Activated CD4-positive, alpha-beta T cell treated with anti-CD3 and anti-CD28 coated beads, Interleukin-2, amount 10 ng/mL, durations not matched to agents 7 days and 5 days (primary cell): ENCODE results near the gene NDUFB10. TPM values are rescaled to one million over a fixed set of nuclear protein-coding genes. Genes with fewer than 3 reads are reported as not detected.

Experiments
- CTCF ChIA-PET: fragments of 350-600 bp; sonication (Branson Sonifier 250); formaldehyde crosslinking; loops from one replicate; lab custom pipeline; 2021; ENCODE audit warnings: antibody characterized with exemption; lab: Charles Lee
- POLR2A ChIA-PET: fragments of 350-600 bp; sonication (Branson Sonifier 250); formaldehyde crosslinking; loops from one replicate; lab custom pipeline; 2021; ENCODE audit warnings: antibody characterized with exemption; lab: Charles Lee
- DNase-seq: peaks from one replicate; pipeline ENCODE4 v3.0.0-alpha.2; 2020
- H3K27ac Mint-ChIP-seq: one replicate; pipeline ENCODE4 v1.8.0; 2021; ENCODE audit warnings: mild to moderate bottlenecking, moderate library complexity, mixed read lengths
- H3K27me3 Mint-ChIP-seq: one replicate; pipeline ENCODE4 v1.8.0; 2021; ENCODE audit warnings: mixed read lengths
- H3K36me3 Mint-ChIP-seq: one replicate; pipeline ENCODE4 v1.8.0; 2021; ENCODE audit warnings: low read depth, mixed read lengths
- H3K4me1 Mint-ChIP-seq: one replicate; pipeline ENCODE4 v1.8.0; 2021; ENCODE audit warnings: mixed read lengths
- H3K4me3 Mint-ChIP-seq: one replicate; pipeline ENCODE4 v1.8.0; 2021; ENCODE audit warnings: mild to moderate bottlenecking, moderate library complexity, mixed read lengths
- H3K9me3 Mint-ChIP-seq: one replicate; pipeline ENCODE4 v1.8.0; 2021; ENCODE audit warnings: mixed read lengths
- total RNA-seq, 2 experiments: library from RNA; stranded (reverse); gene quantifications; one replicate each; pipeline ENCODE4 v1.2.3, GENCODE V29; 2021

NDUFB10 gene
- total RNA-seq, 2 experiments from 2014 or later: 103 to 125 TPM

DNA sequence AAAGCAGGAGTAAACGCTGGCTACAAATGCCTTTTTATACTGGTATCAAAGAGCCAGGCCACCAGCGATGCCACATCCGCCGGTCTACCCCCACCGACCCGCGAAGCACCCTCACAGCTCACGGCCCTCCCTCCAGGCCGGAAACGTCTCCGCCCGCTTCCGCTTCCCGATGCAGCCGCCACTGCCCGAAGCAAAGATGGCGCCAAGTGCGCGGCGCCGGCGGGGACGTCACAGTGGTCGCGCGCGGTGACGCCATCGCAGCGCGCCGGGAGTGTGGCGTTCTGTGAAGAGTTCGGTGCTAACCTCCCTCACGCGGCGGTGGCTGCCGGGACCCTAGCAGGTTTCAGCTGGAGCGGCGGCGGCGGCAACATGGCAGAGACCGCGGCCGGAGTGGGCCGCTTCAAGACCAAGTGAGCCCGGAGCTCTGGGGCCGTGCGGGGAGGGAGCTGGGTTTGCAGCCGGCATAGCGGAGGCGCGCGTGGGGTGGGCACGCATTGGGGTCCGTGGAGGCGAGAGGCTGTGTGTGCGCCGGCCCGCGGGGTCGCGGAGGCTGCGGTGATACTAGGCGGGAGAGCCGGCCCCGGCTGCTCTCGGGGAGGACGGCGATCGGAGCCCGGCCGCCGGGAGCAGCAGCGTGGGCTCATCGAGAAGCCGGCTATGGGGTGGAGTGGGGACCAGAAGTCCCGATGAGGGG, 12.6 kb downstream of the NDUFB10 start, which contains the start of gene TBL3:
Gene TBL3 (plus strand): TSS at position 258 of the 694 bp plus-strand sequence. CDS start 112 bp downstream, at position 370.
- Mint-ChIP-seq H3K27ac (peak within 1 kb of the TSS; percentile 99), H3K4me1 (peaks cover 21% of the 10 kb centered on the region), H3K4me3 (peak within 1 kb of the TSS; percentile 91), H3K9me3 (no peaks in the 10 kb centered on the region), H3K36me3 (peaks cover 7% of the 10 kb centered on the region), H3K27me3 (no peaks in the 10 kb centered on the region)
- CTCF ChIA-PET: interaction anchor here (0.8 to 1.6 kb wide), 3 partner anchors 9 to 32 kb away, joined by 3 to 5 read pairs (median 5); partner anchors contain the start of gene NOXO1
- POLR2A ChIA-PET: interaction anchor here (1.1 kb wide), 1 partner anchor 184 kb away, joined by 6 read pairs; the partner anchor contains the start of gene TRAF7
- DNase-seq: peak; percentile 96

DNA sequence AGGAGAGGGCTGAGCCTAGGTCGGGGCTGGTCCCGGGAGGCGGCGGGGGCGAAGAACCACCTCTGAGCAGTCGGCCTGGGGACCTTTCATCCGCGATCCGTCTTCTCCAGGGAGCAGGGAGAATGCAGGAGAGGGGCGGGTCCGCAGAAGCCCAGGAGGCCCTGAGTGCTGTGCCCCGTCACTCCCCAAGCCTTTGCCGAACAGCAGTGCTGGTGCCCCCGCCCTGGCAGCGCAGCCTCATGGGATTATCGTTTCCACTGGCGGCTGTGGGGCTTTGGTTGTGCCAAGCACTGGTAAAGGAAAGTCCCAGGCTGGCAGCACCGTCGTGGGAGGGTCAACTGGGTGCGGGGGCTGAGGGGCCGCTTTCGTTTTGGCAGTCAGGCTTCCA, 13.1 kb downstream of the NDUFB10 start:
- CTCF ChIA-PET: no interaction called here
- Mint-ChIP-seq H3K36me3 (peaks cover 7% of the 10 kb centered on the region), H3K27ac (peak overlapping the region; percentile 99), H3K4me3 (peak overlapping the region; percentile 91), H3K4me1 (peaks cover 21% of the 10 kb centered on the region), H3K9me3 (no peaks in the 10 kb centered on the region), H3K27me3 (no peaks in the 10 kb centered on the region)
- DNase-seq: no peak
- POLR2A ChIA-PET: no interaction called here

DNA sequence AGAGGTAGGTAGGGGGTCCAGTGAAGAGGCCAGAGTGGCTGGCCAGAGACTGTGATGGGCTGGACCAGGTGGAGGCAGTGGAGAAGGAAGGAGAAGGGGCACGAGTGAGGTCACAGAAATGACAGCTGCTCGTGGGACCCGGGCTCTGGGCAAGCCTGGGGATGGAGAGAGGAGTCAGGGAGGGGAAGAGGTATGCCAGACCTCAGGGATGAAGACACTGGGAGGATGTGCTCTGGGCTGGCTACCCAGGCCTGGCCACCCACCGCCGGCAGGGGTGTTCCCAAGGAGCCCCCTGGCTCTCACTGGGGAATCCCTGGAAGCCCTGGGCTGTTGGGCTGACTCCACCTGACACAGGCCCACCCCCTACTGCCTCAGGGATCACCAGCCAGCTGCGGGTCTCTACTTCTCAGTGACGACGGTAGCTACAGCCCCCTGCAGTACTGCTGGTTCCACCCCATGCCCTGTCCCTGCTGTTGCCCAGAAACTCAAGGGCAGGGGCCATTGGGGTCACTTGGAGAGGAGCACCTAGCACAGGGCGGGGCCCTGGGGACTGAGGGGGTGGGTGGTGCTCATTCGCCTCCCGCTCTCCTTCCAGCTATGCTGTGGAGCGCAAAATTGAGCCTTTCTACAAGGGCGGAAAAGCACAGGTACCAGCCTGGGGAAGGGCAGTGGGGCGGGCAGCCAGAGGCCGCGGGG, 14.3 kb downstream of the NDUFB10 start:
- POLR2A ChIA-PET: no interaction called here
- Mint-ChIP-seq H3K36me3 (peaks cover 7% of the 10 kb centered on the region), H3K27ac (peak overlapping the region; percentile 62), H3K9me3 (no peaks in the 10 kb centered on the region), H3K4me1 (peaks cover 21% of the 10 kb centered on the region), H3K4me3 (peak overlapping the region; percentile 48), H3K27me3 (no peaks in the 10 kb centered on the region)
- DNase-seq: no peak
- CTCF ChIA-PET: no interaction called here

DNA sequence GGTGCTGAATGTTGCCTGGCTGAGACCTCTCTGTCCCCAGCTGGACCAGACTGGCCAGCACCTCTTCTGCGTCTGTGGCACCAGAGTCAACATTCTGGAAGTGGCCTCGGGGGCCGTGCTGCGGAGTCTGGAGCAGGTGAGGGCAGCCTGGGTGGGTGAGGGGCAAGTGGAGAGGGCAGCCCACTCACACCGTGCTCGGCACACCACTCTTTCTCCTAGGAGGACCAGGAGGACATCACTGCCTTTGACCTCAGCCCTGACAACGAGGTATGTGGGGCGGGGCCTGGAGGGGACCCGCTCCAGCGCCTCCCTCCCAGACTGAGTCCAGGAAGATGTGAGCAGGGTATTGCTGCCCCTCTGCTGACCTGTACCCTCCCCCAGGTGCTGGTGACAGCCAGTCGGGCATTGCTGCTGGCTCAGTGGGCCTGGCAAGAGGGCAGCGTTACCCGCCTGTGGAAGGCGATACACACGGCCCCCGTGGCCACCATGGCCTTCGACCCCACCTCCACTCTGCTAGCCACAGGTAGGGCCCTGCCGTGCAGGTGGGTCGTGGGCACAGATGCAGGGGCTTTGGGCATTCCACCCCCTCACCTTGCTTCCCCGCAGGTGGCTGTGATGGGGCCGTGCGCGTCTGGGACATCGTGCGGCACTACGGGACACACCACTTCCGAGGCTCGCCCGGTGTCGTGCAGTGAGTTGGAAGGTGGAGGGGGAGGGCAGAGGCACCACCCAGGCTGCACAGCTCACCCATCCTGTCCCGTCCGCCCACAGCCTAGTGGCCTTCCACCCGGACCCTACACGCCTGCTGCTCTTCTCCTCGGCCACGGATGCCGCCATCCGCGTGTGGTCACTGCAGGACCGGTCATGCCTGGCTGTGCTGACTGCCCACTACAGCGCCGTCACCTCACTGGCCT, 15.1 kb downstream of the NDUFB10 start:
- H3K27me3 Mint-ChIP-seq: no peaks in the 10 kb centered on the region
- no peak for DNase-seq
- peaks cover 8% of the 10 kb centered on the region for H3K36me3 Mint-ChIP-seq
- H3K9me3 Mint-ChIP-seq: no peaks in the 10 kb centered on the region
- H3K4me3 Mint-ChIP-seq: no peak overlapping the region
- POLR2A ChIA-PET: no interaction called here
- CTCF ChIA-PET: no interaction called here
- H3K27ac Mint-ChIP-seq: no peak overlapping the region
- H3K4me1 Mint-ChIP-seq: peaks cover 21% of the 10 kb centered on the region

DNA sequence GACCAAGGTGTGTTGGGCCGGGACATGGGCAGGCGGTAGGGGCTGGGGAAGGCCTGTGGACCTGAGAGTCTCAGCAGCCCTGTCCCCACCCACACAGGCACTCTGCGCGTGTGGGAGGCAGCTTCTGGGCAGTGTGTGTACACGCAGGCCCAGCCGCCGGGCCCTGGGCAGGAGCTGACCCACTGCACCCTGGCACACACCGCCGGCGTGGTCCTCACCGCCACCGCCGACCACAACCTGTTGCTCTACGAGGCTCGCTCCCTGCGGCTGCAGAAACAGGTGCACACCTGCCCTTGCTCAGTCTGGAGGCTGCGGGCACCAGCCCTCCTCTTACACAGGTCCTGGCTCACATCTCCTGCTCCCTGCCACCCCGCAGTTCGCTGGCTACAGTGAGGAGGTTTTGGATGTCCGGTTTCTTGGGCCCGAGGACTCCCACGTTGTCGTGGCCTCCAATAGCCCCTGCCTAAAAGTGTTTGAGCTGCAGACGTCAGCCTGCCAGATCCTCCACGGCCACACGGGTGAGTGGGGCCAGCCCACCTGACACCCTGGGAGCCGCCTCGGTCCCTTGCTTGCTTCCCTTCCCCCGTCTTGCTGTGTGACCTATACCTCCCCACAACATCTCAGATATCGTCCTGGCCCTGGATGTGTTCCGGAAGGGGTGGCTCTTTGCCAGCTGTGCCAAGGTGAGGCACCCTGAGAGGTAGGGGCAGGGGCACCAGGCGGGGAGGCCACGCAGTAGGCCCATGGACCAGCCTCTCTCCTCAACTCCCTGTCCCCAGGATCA, 16.3 kb downstream of the NDUFB10 start:
- Mint-ChIP-seq H3K4me1 (peaks cover 19% of the 10 kb centered on the region), H3K36me3 (peaks cover 9% of the 10 kb centered on the region), H3K27me3 (peaks cover 5% of the 10 kb centered on the region), H3K4me3 (no peak overlapping the region), H3K27ac (no peak overlapping the region), H3K9me3 (no peaks in the 10 kb centered on the region)
- POLR2A ChIA-PET: no interaction called here
- DNase-seq: no peak
- CTCF ChIA-PET: no interaction called here

DNA sequence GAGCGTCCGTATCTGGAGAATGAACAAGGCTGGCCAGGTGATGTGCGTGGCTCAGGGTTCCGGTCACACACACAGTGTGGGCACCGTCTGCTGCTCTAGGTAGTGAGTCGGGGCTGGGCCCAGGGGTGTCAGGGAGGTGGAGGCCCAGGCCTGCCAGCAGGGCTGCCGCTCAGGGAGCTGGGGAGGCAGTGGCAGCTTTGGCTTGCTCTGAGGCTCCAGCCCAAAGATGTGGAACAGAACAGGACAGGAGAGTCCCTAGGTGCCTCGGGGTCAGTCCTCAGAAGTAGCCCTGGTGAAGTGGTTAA, 16.8 kb downstream of the NDUFB10 start:
- Mint-ChIP-seq H3K4me3 (no peak overlapping the region), H3K27ac (no peak overlapping the region), H3K36me3 (peaks cover 9% of the 10 kb centered on the region), H3K27me3 (peaks cover 11% of the 10 kb centered on the region), H3K4me1 (peaks cover 14% of the 10 kb centered on the region), H3K9me3 (no peaks in the 10 kb centered on the region)
- ChIA-PET CTCF (no interaction called here), POLR2A (no interaction called here)
- no peak for DNase-seq

DNA sequence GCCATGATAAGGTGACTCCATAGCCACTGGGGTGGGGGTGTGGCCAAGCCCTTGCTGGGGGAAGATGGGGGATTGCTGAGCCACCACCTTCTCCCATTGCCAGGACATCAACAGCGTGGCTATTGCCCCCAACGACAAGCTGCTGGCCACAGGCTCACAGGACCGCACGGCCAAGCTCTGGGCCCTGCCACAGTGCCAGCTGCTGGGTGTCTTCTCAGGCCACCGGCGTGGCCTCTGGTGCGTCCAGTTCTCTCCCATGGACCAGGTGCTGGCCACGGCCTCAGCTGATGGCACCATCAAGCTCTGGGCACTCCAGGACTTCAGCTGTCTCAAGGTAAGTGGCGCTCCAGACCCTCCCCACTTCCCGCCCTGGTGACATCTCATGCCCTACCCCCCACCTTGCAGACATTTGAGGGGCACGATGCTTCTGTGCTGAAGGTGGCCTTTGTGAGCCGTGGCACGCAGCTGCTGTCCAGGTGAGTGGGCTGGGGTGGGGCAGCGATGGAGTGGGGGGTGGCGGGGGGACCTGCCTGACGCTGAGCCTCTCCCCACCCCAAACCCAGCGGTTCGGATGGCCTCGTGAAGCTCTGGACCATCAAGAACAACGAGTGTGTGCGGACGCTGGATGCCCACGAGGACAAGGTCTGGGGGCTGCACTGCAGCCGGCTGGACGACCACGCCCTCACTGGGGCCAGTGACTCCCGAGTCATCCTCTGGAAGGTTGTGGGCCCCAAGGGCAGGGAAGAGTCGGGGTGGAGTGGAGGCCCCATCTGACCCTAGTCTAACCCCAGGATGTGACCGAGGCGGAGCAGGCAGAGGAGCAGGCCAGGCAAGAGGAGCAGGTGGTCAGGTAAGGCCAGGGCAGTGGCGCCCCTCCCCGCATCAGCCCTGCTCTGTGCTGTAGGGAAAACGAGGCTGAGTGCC, 17.9 kb downstream of the NDUFB10 start:
- peaks cover 6% of the 10 kb centered on the region for H3K36me3 Mint-ChIP-seq
- no peak overlapping the region for H3K27ac Mint-ChIP-seq
- POLR2A ChIA-PET: no interaction called here
- H3K9me3 Mint-ChIP-seq: no peaks in the 10 kb centered on the region
- DNase-seq: no peak
- peaks cover 6% of the 10 kb centered on the region for H3K4me1 Mint-ChIP-seq
- peaks cover 21% of the 10 kb centered on the region for H3K27me3 Mint-ChIP-seq
- CTCF ChIA-PET: no interaction called here
- no peak overlapping the region for H3K4me3 Mint-ChIP-seq

DNA sequence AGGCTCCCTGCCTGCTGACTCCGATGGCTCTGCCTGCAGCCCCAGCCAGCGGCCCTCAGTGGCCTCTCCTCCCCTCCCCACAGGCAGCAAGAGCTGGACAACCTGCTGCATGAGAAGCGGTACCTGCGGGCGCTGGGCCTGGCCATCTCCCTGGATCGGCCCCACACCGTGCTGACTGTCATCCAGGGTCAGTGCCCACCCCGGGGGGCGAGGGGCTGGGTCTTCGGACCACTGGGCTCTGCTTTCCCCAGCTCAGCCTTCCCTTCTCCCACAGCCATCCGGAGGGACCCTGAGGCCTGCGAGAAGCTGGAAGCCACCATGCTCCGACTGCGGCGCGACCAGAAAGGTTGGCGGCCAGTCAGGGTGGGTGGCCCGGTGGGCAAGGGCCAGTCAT, 18.5 kb downstream of the NDUFB10 start:
- ChIA-PET POLR2A (no interaction called here), CTCF (interaction anchor here (0.8 kb wide), 1 partner anchor 13 kb away, joined by 4 read pairs; the partner anchor contains the start of gene RPS2)
- Mint-ChIP-seq H3K36me3 (peaks cover 6% of the 10 kb centered on the region), H3K4me3 (no peak overlapping the region), H3K27me3 (peaks cover 27% of the 10 kb centered on the region), H3K27ac (no peak overlapping the region), H3K4me1 (peaks cover 7% of the 10 kb centered on the region), H3K9me3 (no peaks in the 10 kb centered on the region)
- no peak for DNase-seq

DNA sequence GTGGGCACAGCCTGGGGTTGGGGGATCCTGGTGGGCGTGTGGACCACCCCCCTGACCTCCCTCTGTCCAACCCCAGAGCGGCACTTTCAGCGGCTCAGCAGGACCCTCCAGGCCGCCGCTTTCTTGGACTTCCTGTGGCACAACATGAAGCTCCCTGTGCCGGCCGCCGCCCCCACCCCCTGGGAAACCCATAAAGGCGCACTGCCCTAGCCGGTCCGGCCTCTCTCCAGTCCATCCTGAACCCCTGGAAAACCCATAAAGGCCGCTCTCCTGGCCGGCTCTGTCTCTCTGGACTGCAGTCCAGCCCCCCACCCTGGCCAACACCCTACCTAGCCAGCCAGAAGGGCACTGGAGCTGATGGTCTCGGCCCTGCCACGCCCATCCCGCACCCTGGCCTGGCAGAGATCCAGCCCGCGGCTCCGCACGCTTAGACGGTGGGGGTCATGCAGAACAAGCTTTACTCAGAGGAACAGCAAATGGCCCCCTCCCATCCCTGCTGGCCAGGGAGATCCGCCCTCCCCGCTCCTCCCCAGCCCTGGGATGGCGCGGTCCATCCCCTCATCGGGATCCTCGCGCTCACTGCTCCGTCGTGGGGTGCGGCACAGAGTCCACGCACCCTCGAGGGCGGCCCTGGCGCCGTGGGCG, 19.3 kb downstream of the NDUFB10 start:
- Mint-ChIP-seq H3K27me3 (peaks cover 31% of the 10 kb centered on the region), H3K4me1 (peaks cover 9% of the 10 kb centered on the region), H3K9me3 (no peaks in the 10 kb centered on the region), H3K27ac (no peak overlapping the region), H3K36me3 (peaks cover 6% of the 10 kb centered on the region), H3K4me3 (no peak overlapping the region)
- POLR2A ChIA-PET: no interaction called here
- CTCF ChIA-PET: interaction anchor here (0.8 kb wide), 2 partner anchors 14 to 162 kb away, joined by 3 to 4 read pairs; partner anchors contain the start of gene RPS2
- DNase-seq: no peak

DNA sequence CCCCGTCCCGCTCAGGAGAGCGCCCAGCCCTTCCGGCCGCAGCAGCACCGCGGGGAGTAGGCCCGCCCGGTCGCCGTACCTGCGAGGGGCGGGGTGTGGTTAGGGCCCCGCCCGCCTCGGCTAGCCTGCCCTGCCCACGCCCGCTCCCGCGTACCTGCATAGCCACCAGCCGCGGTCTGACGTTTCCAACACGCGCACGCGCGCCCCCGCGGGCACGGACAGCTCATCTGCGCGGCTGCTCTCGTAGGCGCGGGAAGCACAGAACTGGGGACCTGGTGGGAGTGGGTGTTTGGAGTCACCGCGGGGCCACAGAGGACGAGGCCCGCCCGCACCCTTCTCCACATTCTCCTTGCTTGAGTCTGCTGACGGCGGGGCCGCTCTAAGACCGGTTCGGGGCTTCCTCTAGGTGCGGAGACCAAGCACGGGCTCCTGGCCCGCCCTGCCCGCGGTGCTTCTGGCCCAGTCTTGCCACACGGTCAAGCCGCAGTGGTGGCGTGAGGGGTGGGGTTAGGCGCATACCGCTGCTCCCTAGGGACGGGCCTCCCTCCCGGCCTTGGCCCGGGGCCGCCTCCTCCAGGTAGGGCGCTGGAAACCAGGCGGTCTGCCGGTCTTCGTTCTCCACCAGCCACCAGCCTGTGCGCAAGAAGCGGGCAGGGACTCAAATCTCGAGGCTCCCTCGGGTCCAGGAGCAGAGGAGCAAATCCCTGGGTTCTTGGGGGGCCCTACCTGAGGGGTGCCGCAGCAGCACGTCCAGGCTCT, 20.1 kb downstream of the NDUFB10 start:
- ChIA-PET CTCF (no interaction called here), POLR2A (no interaction called here)
- Mint-ChIP-seq H3K36me3 (peaks cover 6% of the 10 kb centered on the region), H3K27me3 (peaks cover 31% of the 10 kb centered on the region), H3K27ac (no peak overlapping the region), H3K4me3 (no peak overlapping the region), H3K4me1 (peaks cover 9% of the 10 kb centered on the region), H3K9me3 (no peaks in the 10 kb centered on the region)
- DNase-seq: no peak
